HepG2 (cell line): Measurements from ENCODE around the gene BEST2. TPM values are rescaled to one million over a fixed set of nuclear protein-coding genes. Genes with fewer than 3 reads are reported as not detected.

Source experiments
- ATAC-seq: fragments of 200-7000 bp; cut with Tn5 transposase; 3 replicates; pipeline ENCODE4 v1.9.1; 2020; ENCODE audit warnings: mild to moderate bottlenecking, moderate library complexity
- BruUV-seq: library from RNA; stranded (reverse); fragments of 400-500 nt; replicated peaks from 2 replicates; lab custom pipeline; 2021; lab: Mats Ljungman, UMichigan
- CTCF ChIA-PET: fragments of 300-600 bp; formaldehyde crosslinking; extraction: SDS; loops from one replicate; lab custom pipeline; 2021; ENCODE audit warnings: low total read pairs, inconsistent platforms, low intra/inter-chr PET ratio; lab: Yijun Ruan, JAX
- POLR2A ChIA-PET: fragments of 350-600 bp; sonication (Branson Sonifier 250); formaldehyde crosslinking; loops from one replicate; lab custom pipeline; 2020; ENCODE audit warnings: antibody characterized with exemption, inconsistent platforms; lab: Yijun Ruan, JAX
- DNase-seq: peaks from one replicate; pipeline ENCODE4 v3.0.0-alpha.2; 2015; ENCODE audit warnings: low spot score
- FAIRE-seq: peaks from 3 replicates; lab custom pipeline; 2011; peaks lifted over from hg19 to GRCh38; lab: Jason Lieb, UNC
- H2AFZ ChIP-seq: one replicate; pipeline ENCODE4 v1.6.1; 2011; ENCODE audit warnings: low read length, inconsistent platforms
- H3K27ac ChIP-seq: fragments of 300-600 bp; 3 replicates; pipeline ENCODE4 v1.8.0; 2011; ENCODE audit warnings: mixed run types, mild to moderate bottlenecking, mixed read lengths, low read length, inconsistent platforms; ENCODE audit not compliant: insufficient read depth; ENCODE audit errors: extremely low read length
- H3K27me3 ChIP-seq, 2 experiments: fragments of 200-600 bp in 1 of 2; 2 replicates in 1 of 2; 3 replicates in 1 of 2; pipeline versions ENCODE4 v1.6.0 to v1.8.0; 2011; ENCODE audit warnings: low read length in 2 of 2, mild to moderate bottlenecking in 2 of 2, moderate library complexity in 2 of 2, inconsistent platforms in 1 of 2; ENCODE audit not compliant: insufficient read depth in 2 of 2, control insufficient read depth in 1 of 2
- H3K36me3 ChIP-seq, 2 experiments: fragments of 200-600 bp in 1 of 2; replicated peaks in 1 of 2; 2 replicates in 1 of 2; 3 replicates in 1 of 2; pipeline versions ENCODE4 v1.5.1 to v1.8.0; 2011; ENCODE audit warnings: low read length in 2 of 2, inconsistent platforms in 1 of 2; ENCODE audit not compliant: insufficient read depth in 2 of 2, control insufficient read depth in 1 of 2
- H3K4me1 ChIP-seq: 2 replicates; pipeline ENCODE4 v1.5.1; 2012; ENCODE audit warnings: low read length, inconsistent platforms; ENCODE audit not compliant: insufficient read depth
- H3K4me2 ChIP-seq: 2 replicates; pipeline ENCODE4 v1.6.0; 2011; ENCODE audit warnings: low read depth, low read length, inconsistent platforms
- H3K4me3 ChIP-seq, 3 experiments: fragments of 200-600 bp in 1 of 3; sonication (generic), shearing (Covaris generic) in 1 of 3; replicated peaks in 1 of 3; 2 replicates each; pipeline ENCODE4 v1.5.1; 2011 to 2016; ENCODE audit warnings: low read length in 3 of 3, inconsistent platforms in 2 of 3, low read depth in 2 of 3, mild to moderate bottlenecking in 2 of 3, control low read depth in 1 of 3, mixed read lengths in 1 of 3; ENCODE audit not compliant: insufficient read depth in 1 of 3
- H3K79me2 ChIP-seq: one replicate; pipeline ENCODE4 v1.6.1; 2011; ENCODE audit warnings: low read length, inconsistent platforms; ENCODE audit not compliant: insufficient read depth
- H3K9ac ChIP-seq: 2 replicates; pipeline ENCODE4 v1.6.0; 2011; ENCODE audit warnings: mild to moderate bottlenecking, low read depth, low read length, inconsistent platforms; ENCODE audit not compliant: insufficient read depth
- H3K9me3 ChIP-seq: 2 replicates; pipeline ENCODE4 v1.5.1; 2012; ENCODE audit warnings: mild to moderate bottlenecking, low read length
- H4K20me1 ChIP-seq: 2 replicates; pipeline ENCODE4 v1.6.0; 2011; ENCODE audit warnings: inconsistent platforms, mild to moderate bottlenecking, low read length, moderate library complexity; ENCODE audit not compliant: insufficient read depth
- CREB1 ChIP-seq, 2 experiments: fragments of 450-650 bp in 1 of 2; IDR thresholded peaks; 2 replicates each; pipeline ENCODE4 v1.6.1; 2016 to 2017; ENCODE audit warnings: control low read depth in 1 of 2, mild to moderate bottlenecking in 1 of 2, missing compliant biosample characterization in 1 of 2, missing genetic modification characterization in 1 of 2
- DMAP1 ChIP-seq: IDR thresholded peaks from 2 replicates; pipeline ENCODE4 v1.6.1; 2016
- MYC ChIP-seq: sonication (generic); formaldehyde crosslinking; IDR thresholded peaks from 2 replicates; pipeline ENCODE4 v1.9.0; 2021; ENCODE audit warnings: missing genetic modification reagents, borderline replicate concordance
- POLR2AphosphoS2 ChIP-seq: IDR thresholded peaks from 2 replicates; pipeline ENCODE4 v1.6.1; 2011; ENCODE audit warnings: low read depth, low read length, improper control_type of control experiment
- SALL2 ChIP-seq: sonication (generic); formaldehyde crosslinking; IDR thresholded peaks from 2 replicates; pipeline ENCODE4 v1.8.1; 2023; ENCODE audit warnings: mild to moderate bottlenecking, missing genetic modification reagents, inconsistent platforms
- TCF7 ChIP-seq: sonication (generic); IDR thresholded peaks from 2 replicates; pipeline ENCODE4 v1.6.1; 2016; ENCODE audit warnings: antibody characterized with exemption, low read depth
- XRCC5 ChIP-seq: fragments of 200-400 bp; formaldehyde crosslinking; optimal IDR thresholded peaks from 2 replicates; pipeline ENCODE3; 2017; ENCODE audit warnings: mild to moderate bottlenecking, low read length
- ZBTB20 ChIP-seq: sonication (generic); formaldehyde crosslinking; IDR thresholded peaks from 2 replicates; pipeline ENCODE4 v1.8.1; 2023; ENCODE audit warnings: missing genetic modification reagents, low read depth, mild to moderate bottlenecking, borderline replicate concordance
- ZC3H13 ChIP-seq: sonication (generic); formaldehyde crosslinking; IDR thresholded peaks from 2 replicates; pipeline ENCODE4 v1.8.1; 2023; ENCODE audit warnings: mild to moderate bottlenecking, missing genetic modification reagents, moderate library complexity
- ZEB1 ChIP-seq: IDR thresholded peaks from 2 replicates; pipeline ENCODE4 v1.6.1; 2012; ENCODE audit warnings: mild to moderate bottlenecking, low read depth, inconsistent platforms; ENCODE audit not compliant: insufficient replicate concordance
- ZNF329 ChIP-seq: sonication (generic); formaldehyde crosslinking; IDR thresholded peaks from 2 replicates; pipeline ENCODE4 v1.9.0; 2021; ENCODE audit warnings: low read depth, mild to moderate bottlenecking, missing genetic modification reagents
- ZNF350 ChIP-seq: sonication (generic); formaldehyde crosslinking; IDR thresholded peaks from 2 replicates; pipeline ENCODE4 v1.4.0; 2020; ENCODE audit warnings: mild to moderate bottlenecking, low read depth, missing genetic modification reagents, borderline replicate concordance
- ZNF761 ChIP-seq: sonication (generic); formaldehyde crosslinking; conservative IDR thresholded peaks from 2 replicates; pipeline ENCODE4 v1.4.0; 2020; ENCODE audit warnings: mild to moderate bottlenecking, missing genetic modification reagents
- whole genome bisulfite sequencing: methylation state at CpG from one replicate; pipeline ENCODE4 v1.1.6; 2017; ENCODE audit warnings: low lambda C conversion rate; 5-methylcytosine and 5-hydroxymethylcytosine counted together
- in situ Hi-C: cut with HindIII; loops from 2 replicates; pipeline ENCODE4 v1.10.0; 2017; ENCODE audit warnings: low pct_unique_long_range_greater_than_20kb; ENCODE audit not compliant: extremely low pct_ligation_motif_present
- intact Hi-C: fragments of 100-400 bp; cut with micrococcal nuclease; formaldehyde crosslinking; loops from one replicate; pipeline ENCODE4 v1.10.0; 2022; ENCODE audit not compliant: unreplicated experiment
- polyA plus RNA-seq, 8 experiments: library from polyadenylated mRNA; depleted of rRNA in 3 of 8; stranded (reverse) in 7 of 8; unstranded in 1 of 8; fragments of >200 nt; fragmentation: Illumina TruSeq in 4 of 8; extraction: Trizol in 4 of 8; gene quantifications; 2 replicates each; pipeline versions ENCODE4 v1.2.1 to v1.2.3, GENCODE V29; 2011 to 2016; ENCODE audit warnings: low read depth in 4 of 8, missing spikeins in 1 of 8, mixed read lengths in 1 of 8; ENCODE audit not compliant: insufficient read depth in 1 of 8
- total RNA-seq, 5 experiments: library from RNA; depleted of rRNA; stranded (reverse); fragments of >200 nt; fragmentation: Illumina TruSeq; extraction: Trizol; gene quantifications; 2 replicates each; pipeline ENCODE4 v1.2.3, GENCODE V29; 2016; ENCODE audit warnings: low read depth in 1 of 5
- TF ChIP-seq, protein P1 (sequence below): sonication (generic); formaldehyde crosslinking; IDR thresholded peaks from 2 replicates; pipeline ENCODE4 v1.4.0; 2020; ENCODE audit warnings: missing genetic modification reagents
- TF ChIP-seq, protein P2 (sequence below), 2 experiments: sonication (generic) in 1 of 2; formaldehyde crosslinking in 1 of 2; IDR thresholded peaks; 2 replicates each; pipeline versions ENCODE4 v1.4.0 to v1.6.1; 2018 to 2020; ENCODE audit warnings: missing genetic modification reagents in 2 of 2, borderline replicate concordance in 1 of 2, low read depth in 1 of 2, mild to moderate bottlenecking in 1 of 2, missing biosample characterization in 1 of 2
- TF ChIP-seq, protein P3 (sequence below): sonication (generic); formaldehyde crosslinking; IDR thresholded peaks from 2 replicates; pipeline ENCODE4 v1.4.0; 2020; ENCODE audit warnings: missing genetic modification reagents, mild to moderate bottlenecking, borderline replicate concordance

The BEST2 gene
- total and polyA plus RNA-seq, 2 of the 13 experiments (the other 11 are each of a cell fraction or from before 2014, with no cell fraction given): not detected

DNA sequence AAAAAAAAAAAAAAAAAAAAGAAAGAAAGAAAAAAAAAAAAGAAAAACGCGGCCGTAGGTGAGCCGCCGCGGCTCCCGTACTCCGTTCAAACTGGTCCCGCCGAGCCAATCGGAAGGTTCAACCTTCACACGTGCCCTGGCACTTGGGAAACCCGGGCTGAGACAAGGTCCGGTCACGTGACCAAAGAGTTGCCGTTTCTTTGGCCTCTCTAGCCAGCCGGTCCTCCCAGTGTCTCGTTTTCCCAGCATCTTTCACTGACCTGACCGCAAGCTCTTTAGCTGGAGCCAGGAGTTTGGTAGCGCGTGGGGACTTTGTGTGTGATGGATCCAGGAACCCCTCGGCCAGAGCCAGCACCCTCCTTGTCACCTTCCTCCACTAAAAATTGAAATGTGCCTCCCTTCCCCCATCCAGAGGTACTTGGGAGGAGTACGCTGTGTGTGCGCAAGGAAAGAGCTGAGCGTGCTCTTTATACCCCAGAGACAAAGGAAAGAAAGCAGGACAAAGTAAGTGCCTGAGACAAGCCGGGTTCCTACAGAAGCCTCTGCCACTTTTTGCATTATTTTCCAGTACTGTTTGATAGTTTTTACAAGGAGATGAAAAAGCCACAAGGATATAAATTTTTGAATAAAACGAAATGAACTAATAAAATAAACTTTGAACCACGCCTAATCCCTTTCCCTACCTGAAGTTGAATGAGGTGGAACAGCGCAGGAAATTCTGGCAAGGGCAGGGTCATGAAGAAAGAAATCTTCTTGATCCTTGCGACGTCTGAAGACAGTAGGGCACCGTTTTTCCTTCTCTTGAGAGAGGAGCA lies 28.8 kb upstream of the BEST2 start:
- peaks cover 54% of the 10 kb centered on the region for H3K79me2 ChIP-seq
- POLR2A ChIA-PET: interaction anchor here (0.6 to 4.8 kb wide), 14 partner anchors 10 to 211 kb away, joined by 3 to 51 read pairs (median 4); partner anchors contain the start of genes FARSA, FBXW9, GET3 and JUNB
- no peak for TF ChIP-seq ZEB1
- TF ChIP-seq ZC3H13 (CRISPR knock-in tag): peak; percentile 23; the same call in 1 of the 2 replicates
- TF ChIP-seq, protein P1, sequence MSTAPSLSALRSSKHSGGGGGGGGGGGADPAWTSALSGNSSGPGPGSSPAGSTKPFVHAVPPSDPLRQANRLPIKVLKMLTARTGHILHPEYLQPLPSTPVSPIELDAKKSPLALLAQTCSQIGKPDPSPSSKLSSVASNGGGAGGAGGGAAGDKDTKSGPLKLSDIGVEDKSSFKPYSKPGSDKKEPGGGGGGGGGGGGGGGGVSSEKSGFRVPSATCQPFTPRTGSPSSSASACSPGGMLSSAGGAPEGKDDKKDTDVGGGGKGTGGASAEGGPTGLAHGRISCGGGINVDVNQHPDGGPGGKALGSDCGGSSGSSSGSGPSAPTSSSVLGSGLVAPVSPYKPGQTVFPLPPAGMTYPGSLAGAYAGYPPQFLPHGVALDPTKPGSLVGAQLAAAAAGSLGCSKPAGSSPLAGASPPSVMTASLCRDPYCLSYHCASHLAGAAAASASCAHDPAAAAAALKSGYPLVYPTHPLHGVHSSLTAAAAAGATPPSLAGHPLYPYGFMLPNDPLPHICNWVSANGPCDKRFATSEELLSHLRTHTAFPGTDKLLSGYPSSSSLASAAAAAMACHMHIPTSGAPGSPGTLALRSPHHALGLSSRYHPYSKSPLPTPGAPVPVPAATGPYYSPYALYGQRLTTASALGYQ (CRISPR knock-in tag): no peak
- TF ChIP-seq ZNF761 (CRISPR knock-in tag): peak; percentile 65; the same call in 1 of the 2 replicates
- peak; percentile 81 for TF ChIP-seq MYC
- no peak for TF ChIP-seq ZBTB20 (CRISPR knock-in tag)
- TF ChIP-seq, protein P2, sequence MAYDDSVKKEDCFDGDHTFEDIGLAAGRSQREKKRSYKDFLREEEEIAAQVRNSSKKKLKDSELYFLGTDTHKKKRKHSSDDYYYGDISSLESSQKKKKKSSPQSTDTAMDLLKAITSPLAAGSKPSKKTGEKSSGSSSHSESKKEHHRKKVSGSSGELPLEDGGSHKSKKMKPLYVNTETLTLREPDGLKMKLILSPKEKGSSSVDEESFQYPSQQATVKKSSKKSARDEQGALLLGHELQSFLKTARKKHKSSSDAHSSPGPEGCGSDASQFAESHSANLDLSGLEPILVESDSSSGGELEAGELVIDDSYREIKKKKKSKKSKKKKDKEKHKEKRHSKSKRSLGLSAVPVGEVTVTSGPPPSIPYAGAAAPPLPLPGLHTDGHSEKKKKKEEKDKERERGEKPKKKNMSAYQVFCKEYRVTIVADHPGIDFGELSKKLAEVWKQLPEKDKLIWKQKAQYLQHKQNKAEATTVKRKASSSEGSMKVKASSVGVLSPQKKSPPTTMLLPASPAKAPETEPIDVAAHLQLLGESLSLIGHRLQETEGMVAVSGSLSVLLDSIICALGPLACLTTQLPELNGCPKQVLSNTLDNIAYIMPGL (CRISPR knock-in tag; IDR thresholded peaks at IDR 0.05; ENCODE audit: borderline replicate concordance in 1 of 2, low read depth in 1 of 2): peak in 1 of 2 experiments; percentile 29; a peak in 2 of 4 replicates
- no peak for TF ChIP-seq TCF7
- peak; percentile 55 for TF ChIP-seq XRCC5
- TF ChIP-seq SALL2 (CRISPR knock-in tag): no peak; the same call in 1 of the 2 replicates
- peak; percentile 68 for TF ChIP-seq DMAP1 (CRISPR knock-in tag)
- TF ChIP-seq CREB1 (IDR thresholded peaks at IDR 0.05): peak; percentile 67
- TF ChIP-seq CREB1 (CRISPR knock-in tag; IDR thresholded peaks at IDR 0.05): peak; percentile 83
- no peak for TF ChIP-seq ZNF329
- no peak for TF ChIP-seq POLR2AphosphoS2
- no peak for TF ChIP-seq ZNF350
- TF ChIP-seq, protein P3, sequence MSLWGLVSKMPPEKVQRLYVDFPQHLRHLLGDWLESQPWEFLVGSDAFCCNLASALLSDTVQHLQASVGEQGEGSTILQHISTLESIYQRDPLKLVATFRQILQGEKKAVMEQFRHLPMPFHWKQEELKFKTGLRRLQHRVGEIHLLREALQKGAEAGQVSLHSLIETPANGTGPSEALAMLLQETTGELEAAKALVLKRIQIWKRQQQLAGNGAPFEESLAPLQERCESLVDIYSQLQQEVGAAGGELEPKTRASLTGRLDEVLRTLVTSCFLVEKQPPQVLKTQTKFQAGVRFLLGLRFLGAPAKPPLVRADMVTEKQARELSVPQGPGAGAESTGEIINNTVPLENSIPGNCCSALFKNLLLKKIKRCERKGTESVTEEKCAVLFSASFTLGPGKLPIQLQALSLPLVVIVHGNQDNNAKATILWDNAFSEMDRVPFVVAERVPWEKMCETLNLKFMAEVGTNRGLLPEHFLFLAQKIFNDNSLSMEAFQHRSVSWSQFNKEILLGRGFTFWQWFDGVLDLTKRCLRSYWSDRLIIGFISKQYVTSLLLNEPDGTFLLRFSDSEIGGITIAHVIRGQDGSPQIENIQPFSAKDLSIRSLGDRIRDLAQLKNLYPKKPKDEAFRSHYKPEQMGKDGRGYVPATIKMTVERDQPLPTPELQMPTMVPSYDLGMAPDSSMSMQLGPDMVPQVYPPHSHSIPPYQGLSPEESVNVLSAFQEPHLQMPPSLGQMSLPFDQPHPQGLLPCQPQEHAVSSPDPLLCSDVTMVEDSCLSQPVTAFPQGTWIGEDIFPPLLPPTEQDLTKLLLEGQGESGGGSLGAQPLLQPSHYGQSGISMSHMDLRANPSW (CRISPR knock-in tag): no peak

More for the DNA sequence above, 28.8 kb upstream of the BEST2 start:
- peaks cover 2 to 13% of the 10 kb centered on the region in 2 experiments for H3K36me3 ChIP-seq
- H2AFZ ChIP-seq: peak overlapping the region; percentile 78
- in situ Hi-C loops: no loop called here
- ATAC-seq (peak; percentile 75), FAIRE-seq (peak; percentile 97), DNase-seq (peak; percentile 99)
- no peaks in the 10 kb centered on the region for H3K9me3 ChIP-seq
- H3K4me1 ChIP-seq: peaks cover 20% of the 10 kb centered on the region
- H3K4me3 ChIP-seq: peak overlapping the region; percentile 92 to 96 (median 93)
- BruUV-seq: TSS peak; percentile 98
- no peaks in the 10 kb centered on the region for H4K20me1 ChIP-seq
- intact Hi-C loops: loop anchor here (1.0 kb wide), 1 partner anchor 15 kb away; the partner anchor contains the start of gene GET3
- peak overlapping the region; percentile 98 for H3K4me2 ChIP-seq
- peak overlapping the region; percentile 87 for H3K9ac ChIP-seq
- 1% methylated on average over 32 of the region's 32 CpGs for WGBS
- CTCF ChIA-PET: no interaction called here
- H3K27me3 ChIP-seq: no peaks in the 10 kb centered on the region; a peak in 1 of 5 replicates
- H3K27ac ChIP-seq: peak overlapping the region; percentile 77
